Hematopoietic multipotent progenitor cell treated with erythropoietin and hydrocortisone succinate and interleukin-3 and kit ligand, for 15 days (in vitro differentiated cells): Measurements from ENCODE around the gene KCNK6.

ENCODE experiments used
- DNase-seq: peaks from one replicate; pipeline ENCODE4 v3.0.0-alpha.2; 2015; ENCODE audit warnings: low spot score

Gene KCNK6

GRCh38 chr19:38319421-38320258 lies at the start of gene KCNK6:
Gene KCNK6, plus strand, starts transcription at chr19:38319845. Its CDS starts 106 bp downstream, at chr19:38319951.
- peak; percentile 17 for DNase-seq

DNA sequence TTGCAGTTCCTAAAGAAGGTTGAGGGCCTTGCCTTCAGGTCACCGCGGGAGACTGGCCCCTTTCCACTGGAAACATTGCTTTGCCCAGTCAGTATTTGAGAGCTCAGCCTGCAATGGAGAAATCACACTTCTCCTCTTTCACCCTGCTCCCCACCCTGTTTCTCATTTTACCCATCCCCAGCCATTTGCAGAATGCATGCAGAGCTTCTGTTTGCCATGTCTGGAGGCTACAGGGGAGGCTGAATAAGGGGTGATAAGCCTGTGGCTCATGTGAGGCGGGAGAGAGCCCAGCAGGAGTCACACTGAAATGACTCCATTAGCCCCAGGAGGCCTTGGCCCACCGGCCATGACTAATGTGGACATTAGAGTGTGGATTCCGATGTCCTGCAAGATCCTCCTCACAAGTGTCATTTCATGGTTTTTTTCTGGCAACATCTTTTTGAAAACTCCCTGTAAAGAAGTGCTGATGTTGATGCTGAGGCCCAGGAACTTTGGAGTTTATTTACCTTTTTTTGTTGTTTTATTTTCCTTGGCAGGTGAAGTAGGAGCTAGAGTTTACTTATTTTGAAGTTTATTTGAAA lies 49.0 kb upstream of the KCNK6 start:
- DNase-seq = peak; percentile 68

GRCh38 chr19:38273499-38273898 lies 46.1 kb upstream of the KCNK6 start:
- DNase-seq = no peak

DNA sequence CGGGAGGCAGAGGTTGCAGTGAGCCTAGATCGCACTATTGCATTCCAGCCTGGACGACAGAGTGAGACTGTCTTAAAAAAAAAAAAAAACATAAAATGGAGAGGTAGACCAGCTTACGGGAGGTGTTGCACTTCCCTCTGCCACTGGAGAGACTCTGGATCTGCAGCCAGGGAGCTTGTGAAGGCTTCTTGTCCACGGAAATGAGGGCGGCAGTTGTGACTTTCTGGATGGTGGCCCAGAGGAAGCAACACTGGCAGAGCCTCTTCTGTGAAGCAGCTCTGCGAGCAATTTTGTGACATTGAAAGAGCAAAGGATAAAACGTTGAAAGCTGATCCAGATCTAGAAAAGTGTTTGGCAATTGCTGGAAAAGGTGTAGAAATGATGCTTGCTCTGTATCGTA lies 44.9 kb upstream of the KCNK6 start:
- DNase-seq = no peak

DNA sequence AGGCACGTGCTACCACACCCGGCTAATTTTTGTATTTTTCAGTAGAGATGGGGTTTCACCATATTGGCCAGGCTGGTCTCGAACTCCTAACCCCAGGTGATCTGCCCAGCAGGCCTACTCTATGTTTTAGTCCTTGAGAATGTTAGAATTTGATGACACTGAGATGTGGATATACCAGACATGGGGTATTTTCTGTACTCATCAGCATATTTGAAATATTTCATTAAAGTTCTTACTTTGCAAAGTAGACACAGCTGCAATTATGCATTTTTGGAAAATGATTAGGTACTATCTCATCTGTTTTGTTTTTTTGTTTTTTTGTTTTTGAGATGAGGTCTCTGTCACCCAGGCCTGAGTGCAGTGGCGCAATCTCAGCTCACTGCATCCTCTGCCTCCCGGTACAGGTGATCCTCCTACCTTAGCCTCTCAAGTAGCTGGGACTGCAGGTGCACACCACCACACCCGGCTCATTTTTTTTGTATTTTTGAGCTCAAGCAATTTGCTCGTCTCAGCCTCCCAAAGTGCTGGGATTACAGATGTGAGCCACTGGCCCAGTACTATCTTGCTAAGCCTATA lies 42.6 kb upstream of the KCNK6 start:
- DNase-seq = no peak

DNA sequence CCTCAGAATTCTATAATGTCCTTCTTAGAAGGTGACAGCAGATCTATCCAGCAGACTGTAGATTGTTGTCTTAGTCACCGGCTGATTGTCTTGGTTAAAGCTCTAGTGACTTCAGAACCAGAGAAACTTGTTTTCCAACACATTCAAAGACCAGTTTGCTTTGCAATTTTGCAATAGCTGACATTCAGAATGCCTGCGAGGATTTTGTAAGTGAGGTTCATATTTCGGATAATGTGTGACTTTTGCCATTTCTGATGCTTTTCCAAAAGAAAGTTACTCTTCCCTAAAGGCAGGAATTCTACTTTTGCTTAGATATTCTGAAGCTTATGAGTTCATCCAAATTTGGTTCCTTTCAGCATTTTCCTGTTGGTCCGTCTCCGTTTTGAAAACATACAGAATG lies 42.1 kb upstream of the KCNK6 start:
- no peak for DNase-seq

- DNase-seq = no peak
Measured at GRCh38 chr19:38277969-38278680, 41.5 kb upstream of the KCNK6 start.

GRCh38 chr19:38278751-38279150 lies 40.9 kb upstream of the KCNK6 start:
- no peak for DNase-seq

- no peak for DNase-seq
Measured at GRCh38 chr19:38280030-38280921, 39.4 kb upstream of the KCNK6 start.

DNA sequence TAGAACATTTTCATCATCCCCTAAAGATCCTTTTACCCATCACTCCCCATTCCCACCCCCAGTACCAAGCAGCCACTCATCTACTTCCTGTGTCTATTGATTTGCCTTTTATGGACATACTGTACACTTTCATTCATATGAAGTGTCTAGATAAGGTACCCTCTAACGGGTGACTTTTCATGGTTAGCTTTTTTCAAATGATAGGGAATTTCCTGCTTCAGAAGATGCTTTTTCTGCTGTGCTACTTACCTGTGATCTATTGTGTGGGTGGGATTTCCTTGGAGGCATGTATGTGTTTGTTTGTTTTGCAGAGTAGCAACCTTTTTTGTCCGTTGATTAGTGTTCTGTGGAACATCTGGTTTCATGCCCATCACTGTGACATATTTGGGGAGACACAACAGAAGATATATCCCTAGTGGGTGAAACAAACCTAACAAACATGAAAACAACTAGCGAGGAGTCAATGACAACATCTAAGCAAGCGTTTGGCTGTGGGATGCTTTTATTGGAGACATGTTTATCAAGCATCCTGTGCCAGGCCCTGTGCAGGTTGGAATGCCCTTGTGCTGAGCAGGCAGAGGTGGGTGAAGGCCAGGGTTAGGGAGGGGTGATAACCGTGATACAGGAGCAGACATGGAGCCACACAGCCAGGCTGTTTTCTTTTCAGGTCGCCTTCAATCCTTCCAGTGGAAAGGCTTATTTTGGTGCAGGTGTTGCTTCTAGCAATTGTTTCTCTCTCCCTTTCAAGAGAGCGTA lies 37.7 kb upstream of the KCNK6 start:
- no peak for DNase-seq

- DNase-seq = no peak
Measured at GRCh38 chr19:38283271-38283670, 36.4 kb upstream of the KCNK6 start.

DNA sequence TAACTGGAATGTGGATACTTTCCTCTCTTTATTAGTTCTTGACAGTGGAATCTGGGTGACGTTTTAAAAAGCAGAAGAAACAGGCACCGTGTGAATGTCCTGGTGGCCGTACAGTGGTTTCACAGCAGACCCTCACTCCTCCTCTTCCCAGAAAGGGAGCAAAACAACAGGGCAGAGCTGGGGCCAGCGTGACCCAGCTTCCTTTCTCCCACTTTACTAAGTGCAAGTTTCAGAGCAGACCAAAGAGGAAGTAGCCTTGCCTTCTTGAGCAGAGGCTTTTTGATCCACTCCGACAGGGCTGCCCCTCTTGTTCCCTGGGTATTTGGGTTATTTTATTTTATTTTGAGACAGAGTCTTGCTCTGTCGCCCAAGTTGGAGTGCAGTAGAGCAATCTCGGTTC lies 35.2 kb upstream of the KCNK6 start:
- no peak for DNase-seq

GRCh38 chr19:38285567-38285966 lies 34.1 kb upstream of the KCNK6 start:
- no peak for DNase-seq

GRCh38 chr19:38287604-38288003 lies 32.0 kb upstream of the KCNK6 start:
- DNase-seq = no peak

DNA sequence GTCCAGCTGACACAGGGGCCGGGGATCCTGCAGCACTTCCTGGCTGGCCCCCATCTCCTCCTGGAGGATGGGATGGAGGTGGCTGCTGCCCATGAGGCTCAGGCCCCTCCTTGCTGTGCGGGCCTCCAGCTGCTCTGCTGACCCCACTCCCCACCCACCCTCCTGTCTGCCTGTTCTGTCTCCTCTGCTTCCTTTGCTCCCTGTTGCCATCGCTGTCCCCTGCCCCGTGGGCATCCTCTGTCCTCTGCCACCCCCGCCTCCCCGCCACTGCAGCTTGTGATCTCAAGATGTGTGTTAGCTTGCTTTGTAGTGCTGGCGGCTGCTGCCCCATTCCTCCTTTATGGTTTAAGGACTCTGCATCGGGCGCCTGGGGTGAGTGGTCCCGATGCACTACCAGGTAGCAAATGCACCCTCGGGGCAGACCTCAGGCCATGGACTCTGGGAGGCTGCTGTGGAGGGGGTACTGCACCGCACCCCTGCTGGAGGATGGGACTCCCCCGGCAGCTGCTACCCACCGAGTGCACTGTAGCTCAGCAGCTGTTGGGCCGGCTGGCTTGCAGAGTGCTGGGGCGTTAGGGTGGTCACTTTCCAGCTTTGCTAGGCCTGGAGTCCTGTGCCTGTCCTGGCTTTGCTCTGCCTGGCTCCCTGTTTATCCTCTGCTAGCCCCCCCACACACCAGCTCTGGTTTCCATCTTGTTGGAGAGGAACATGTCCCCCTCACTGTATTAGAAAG lies 31.4 kb upstream of the KCNK6 start:
- DNase-seq = no peak

DNA sequence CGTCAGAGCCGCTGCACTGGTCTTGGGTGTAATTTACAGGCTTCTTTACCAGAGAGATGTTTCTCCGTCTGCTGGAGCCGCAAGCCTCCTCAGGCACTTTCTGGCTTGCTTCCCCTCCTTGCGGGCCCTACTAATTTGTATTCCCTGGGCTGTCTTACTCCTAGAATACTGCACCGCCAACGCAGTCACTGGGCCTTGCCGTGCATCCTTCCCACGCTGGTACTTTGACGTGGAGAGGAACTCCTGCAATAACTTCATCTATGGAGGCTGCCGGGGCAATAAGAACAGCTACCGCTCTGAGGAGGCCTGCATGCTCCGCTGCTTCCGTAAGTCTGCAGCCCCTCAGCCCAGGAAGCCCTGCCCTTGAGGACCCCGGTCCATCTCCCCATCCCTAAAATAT lies 29.7 kb upstream of the KCNK6 start:
- DNase-seq = no peak

DNA sequence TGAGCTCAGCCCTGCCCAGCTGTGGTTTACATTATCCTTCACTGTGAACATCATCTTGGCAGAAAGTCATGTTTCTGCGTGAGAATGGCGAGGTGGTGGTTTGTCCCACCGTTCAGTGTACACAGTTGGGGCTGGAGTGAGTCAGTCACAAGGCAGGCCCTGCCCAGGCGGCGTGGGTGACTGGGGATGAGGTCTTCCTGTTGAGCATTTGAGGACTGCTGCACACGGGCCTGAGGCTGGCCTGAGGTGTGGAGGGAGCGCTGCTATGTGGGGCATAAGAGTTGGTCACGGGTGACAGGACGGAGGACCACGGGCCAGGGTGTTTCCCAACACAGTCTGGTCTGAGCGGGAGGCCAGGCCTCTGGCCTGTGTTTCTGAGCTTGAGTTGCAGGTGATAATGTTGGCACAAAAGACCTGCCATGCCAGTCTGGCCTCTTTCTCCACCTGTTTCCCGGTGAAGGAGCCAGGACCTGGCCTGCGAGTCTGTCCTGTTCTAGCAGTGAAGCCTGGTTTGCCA lies 29.0 kb upstream of the KCNK6 start:
- DNase-seq = no peak

DNA sequence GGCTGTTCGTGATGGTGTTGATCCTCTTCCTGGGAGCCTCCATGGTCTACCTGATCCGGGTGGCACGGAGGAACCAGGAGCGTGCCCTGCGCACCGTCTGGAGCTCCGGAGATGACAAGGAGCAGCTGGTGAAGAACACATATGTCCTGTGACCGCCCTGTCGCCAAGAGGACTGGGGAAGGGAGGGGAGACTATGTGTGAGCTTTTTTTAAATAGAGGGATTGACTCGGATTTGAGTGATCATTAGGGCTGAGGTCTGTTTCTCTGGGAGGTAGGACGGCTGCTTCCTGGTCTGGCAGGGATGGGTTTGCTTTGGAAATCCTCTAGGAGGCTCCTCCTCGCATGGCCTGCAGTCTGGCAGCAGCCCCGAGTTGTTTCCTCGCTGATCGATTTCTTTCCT lies 27.8 kb upstream of the KCNK6 start:
- no peak for DNase-seq

GRCh38 chr19:38293281-38293680 lies 26.4 kb upstream of the KCNK6 start:
- DNase-seq = no peak

GRCh38 chr19:38294090-38294489 lies 25.6 kb upstream of the KCNK6 start:
- DNase-seq = no peak
